ENCODE data around the gene NOBOX. TPM values are rescaled to one million over a fixed set of nuclear protein-coding genes. Genes with fewer than 3 reads are reported as not detected.

NOBOX gene
- polyA plus RNA-seq, 1 donor from 2014 or later = not detected

GRCh38 chr7:144386741-144387140, 16.8 kb downstream of the NOBOX start:
- TF ChIP-seq REST (IDR thresholded peaks at IDR 0.05; ENCODE audit: borderline replicate concordance) (no peak), MXI1 (conservative IDR thresholded peaks at IDR 0.05; ENCODE audit: poor library complexity, severe bottlenecking) (no peak), EP300 (conservative IDR thresholded peaks at IDR 0.05; ENCODE audit: poor library complexity, severe bottlenecking) (no peak), CTCF (IDR thresholded peaks at IDR 0.05; ENCODE audit: poor library complexity, severe bottlenecking) (no peak), EZH2 (IDR thresholded peaks at IDR 0.05; ENCODE audit: borderline replicate concordance, insufficient read depth, low read length, poor library complexity, severe bottlenecking) (no peak), RAD21 (conservative IDR thresholded peaks at IDR 0.05) (no peak), TAF1 (IDR thresholded peaks at IDR 0.05; ENCODE audit: low read depth) (no peak), SMC3 (conservative IDR thresholded peaks at IDR 0.05; ENCODE audit: poor library complexity) (no peak), POLR2AphosphoS5 (IDR thresholded peaks at IDR 0.05) (no peak)
- Histone ChIP-seq H4K20me1 (ENCODE audit: insufficient read depth) (no peaks in the 10 kb centered on the region), H3K36me3 (ENCODE audit: insufficient read depth, low read length) (no peaks in the 10 kb centered on the region), H3K9me2 (ENCODE audit: insufficient read depth, low read length) (no peaks in the 10 kb centered on the region), H3K79me2 (replicated peaks; ENCODE audit: insufficient read depth, low read length) (no peaks in the 10 kb centered on the region), H2AFZ (ENCODE audit: low read depth, low read length) (no peak overlapping the region), H3K4me2 (ENCODE audit: low read length) (no peak overlapping the region), H3K4me3 (ENCODE audit: low read length) (no peak overlapping the region), H3K9ac (ENCODE audit: low read length) (no peak overlapping the region), H3K27ac (ENCODE audit: low read length) (no peak overlapping the region), H3K9me3 (ENCODE audit: low read length) (no peaks in the 10 kb centered on the region), H3F3A (ENCODE audit: insufficient read depth, low read length, poor library complexity, severe bottlenecking) (no peaks in the 10 kb centered on the region), H3K27me3 (ENCODE audit: insufficient read depth, low read depth, low read length) (no peaks in the 10 kb centered on the region)

- Histone ChIP-seq H3K9me2 (ENCODE audit: insufficient read depth, low read length) (no peaks in the 10 kb centered on the region), H3K4me2 (ENCODE audit: low read length) (no peak overlapping the region), H3K27ac (ENCODE audit: low read length) (no peak overlapping the region), H3K27me3 (ENCODE audit: insufficient read depth, low read depth, low read length) (no peaks in the 10 kb centered on the region), H3F3A (ENCODE audit: insufficient read depth, low read length, poor library complexity, severe bottlenecking) (no peaks in the 10 kb centered on the region), H4K20me1 (ENCODE audit: insufficient read depth) (no peaks in the 10 kb centered on the region), H3K9me3 (ENCODE audit: low read length) (no peaks in the 10 kb centered on the region), H3K9ac (ENCODE audit: low read length) (no peak overlapping the region), H3K36me3 (ENCODE audit: insufficient read depth, low read length) (no peaks in the 10 kb centered on the region), H3K4me3 (ENCODE audit: low read length) (no peak overlapping the region), H3K79me2 (replicated peaks; ENCODE audit: insufficient read depth, low read length) (no peaks in the 10 kb centered on the region), H2AFZ (ENCODE audit: low read depth, low read length) (no peak overlapping the region)
- no peak for TF ChIP-seq MXI1 (conservative IDR thresholded peaks at IDR 0.05; ENCODE audit: poor library complexity, severe bottlenecking)
- no peak for TF ChIP-seq SMC3 (conservative IDR thresholded peaks at IDR 0.05; ENCODE audit: poor library complexity)
- TF ChIP-seq EP300 (conservative IDR thresholded peaks at IDR 0.05; ENCODE audit: poor library complexity, severe bottlenecking) = no peak
- TF ChIP-seq TAF1 (IDR thresholded peaks at IDR 0.05; ENCODE audit: low read depth) = no peak
- no peak for TF ChIP-seq REST (IDR thresholded peaks at IDR 0.05; ENCODE audit: borderline replicate concordance)
- no peak for TF ChIP-seq RAD21 (conservative IDR thresholded peaks at IDR 0.05)
- no peak for TF ChIP-seq CTCF (IDR thresholded peaks at IDR 0.05; ENCODE audit: poor library complexity, severe bottlenecking)
- TF ChIP-seq EZH2 (IDR thresholded peaks at IDR 0.05; ENCODE audit: borderline replicate concordance, insufficient read depth, low read length, poor library complexity, severe bottlenecking) = no peak
- TF ChIP-seq POLR2AphosphoS5 (IDR thresholded peaks at IDR 0.05) = no peak
These were observed 18.8 kb downstream of the NOBOX start for GRCh38 chr7:144384555-144385245.
